Astrocyte of the spinal cord (primary cell): ENCODE measurements around the gene RUFY3.
A peak's percentile ranks its signal among the peaks of the same experiment; 100 is the strongest.
"Not testable (repeated sequence)": the region's sequence is repeated elsewhere in the genome, so short reads cannot be mapped to it uniquely, and the experiment has no call there.

Experiments used
- DNase-seq: peaks from one replicate; pipeline ENCODE4 v3.0.0; 2011; ENCODE audit warnings: low read depth, low spot score
- H3K4me3 ChIP-seq: 2 replicates; pipeline ENCODE4 v1.5.1; 2011; ENCODE audit warnings: low read depth, mild to moderate bottlenecking, low read length, moderate library complexity
- CTCF ChIP-seq: IDR thresholded peaks from 2 replicates; pipeline ENCODE4 v1.5.1; 2012; ENCODE audit warnings: low read depth, mild to moderate bottlenecking, low read length, inconsistent platforms
- in situ Hi-C: cut with HindIII; loops from 2 replicates; pipeline ENCODE4 v1.10.0; 2017; ENCODE audit warnings: low sequenced_read_pairs

The RUFY3 gene

GRCh38 chr4:70687392-70687791, 34.4 kb upstream of the RUFY3 start:
- H3K4me3 ChIP-seq: peak overlapping the region; percentile 92
- TF ChIP-seq CTCF: no peak
- no peak for DNase-seq
- in situ Hi-C loops: no loop called here

GRCh38 chr4:70687821-70688794, 33.7 kb upstream of the RUFY3 start, which contains the start of gene UTP3:
Gene UTP3 (plus strand): TSS chr4:70688532. CDS start chr4:70688678, 146 bp downstream.
- peak; percentile 98 for TF ChIP-seq CTCF
- peak within 1 kb of the TSS; percentile 92 for H3K4me3 ChIP-seq
- DNase-seq: peak; percentile 100
- in situ Hi-C loops: no loop called here

GRCh38 chr4:70688795-70689231, 33.0 kb upstream of the RUFY3 start:
- DNase-seq: no peak
- TF ChIP-seq CTCF: no peak
- in situ Hi-C loops: no loop called here
- H3K4me3 ChIP-seq: peak overlapping the region; percentile 92

- TF ChIP-seq CTCF: no peak
- no peak overlapping the region for H3K4me3 ChIP-seq
- in situ Hi-C loops: no loop called here
- DNase-seq: no peak
These were observed 30.1 kb upstream of the RUFY3 start for GRCh38 chr4:70691661-70692060.

GRCh38 chr4:70694633-70695032, 27.1 kb upstream of the RUFY3 start:
- in situ Hi-C loops, DNase-seq, H3K4me3 ChIP-seq: not testable (repeated sequence)

- DNase-seq, in situ Hi-C loops, H3K4me3 ChIP-seq: not testable (repeated sequence)
These were observed 23.3 kb upstream of the RUFY3 start for GRCh38 chr4:70698435-70698834.

GRCh38 chr4:70700712-70701111, 21.1 kb upstream of the RUFY3 start:
- no peak overlapping the region for H3K4me3 ChIP-seq
- in situ Hi-C loops: no loop called here
- no peak for DNase-seq
- TF ChIP-seq CTCF: no peak
